Measurements from ENCODE around the gene TNFAIP8L3.

- TF ChIP-seq EZH2 (IDR thresholded peaks at IDR 0.05) (no peak), FOXP2 (optimal IDR thresholded peaks at IDR 0.05; ENCODE audit: control extremely low read depth, extremely low read length, insufficient read depth) (no peak)
Observed at GRCh38 chr15:51090753-51091152, 4.0 kb downstream of the TNFAIP8L3 start.

Data from SK-N-MC (cell line).